ENCODE data around the gene ANKRD33B. TPM values are rescaled to one million over a fixed set of nuclear protein-coding genes. Genes with fewer than 3 reads are reported as not detected.

ANKRD33B gene
- total RNA-seq, 8 experiments from 2014 or later: 2.8 to 41.9 (median 5.4) TPM

DNA sequence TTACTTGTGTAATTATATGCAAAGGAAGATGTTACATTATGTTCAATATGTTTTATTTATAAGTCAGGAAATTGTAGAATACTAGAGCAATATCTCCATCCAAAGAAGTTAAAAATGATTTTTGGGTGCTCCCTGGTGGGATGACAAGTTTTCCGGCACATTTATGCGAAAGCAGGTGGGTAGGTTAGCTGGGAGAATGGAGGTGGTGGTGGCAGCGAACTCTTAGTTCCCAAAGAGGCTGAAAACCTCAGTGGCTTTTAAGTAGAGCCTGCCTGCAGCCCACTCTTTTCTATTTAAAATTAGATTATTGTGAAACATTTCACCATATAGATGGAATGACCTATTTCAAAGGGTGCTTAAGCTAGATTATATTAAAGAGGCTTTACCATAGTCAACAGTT lies 51.8 kb downstream of the ANKRD33B start:
- Histone ChIP-seq H3K4me1 (replicated peaks in 1 of 2) (no peaks in the 10 kb centered on the region), H3K27ac (no peak overlapping the region), H3K4me3 (no peak overlapping the region)
- WGBS, 10 experiments: 60 to 100% (median 100%) methylated on average over 1 to 3 of the region's 3 CpGs; no CpG with 5 or more reads in 3 of the 10 experiments
- ATAC-seq (replicated peaks in 6 of 8): no peak
- in situ Hi-C loops (cut with MboI; ENCODE audit: low pct_unique_long_range_greater_than_20kb in 2 of 9, low sequenced_read_pairs in 9 of 9, unreplicated experiment in 9 of 9): no loop called here

DNA sequence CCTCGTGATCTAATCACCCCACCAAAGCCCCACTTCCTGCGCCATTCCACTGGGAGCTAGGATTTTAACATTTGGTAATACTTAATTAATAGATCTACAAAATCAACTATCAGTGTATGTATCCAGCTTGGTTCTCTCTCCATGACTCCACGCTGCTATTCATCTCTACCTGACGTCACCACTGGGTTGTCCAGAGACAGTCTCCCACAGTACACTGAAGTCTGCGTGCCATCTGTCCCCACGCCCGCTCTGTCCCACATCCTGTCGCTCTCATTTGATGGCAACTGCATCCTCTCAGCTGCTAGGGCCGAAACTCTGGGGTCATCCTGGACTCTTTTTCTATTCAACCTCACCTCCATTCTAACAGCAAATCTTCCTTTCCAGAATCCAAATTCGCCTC lies 53.2 kb downstream of the ANKRD33B start:
- in situ Hi-C loops (cut with MboI; ENCODE audit: low pct_unique_long_range_greater_than_20kb in 2 of 9, low sequenced_read_pairs in 9 of 9, unreplicated experiment in 9 of 9): no loop called here
- Histone ChIP-seq H3K27ac (no peak overlapping the region), H3K4me1 (replicated peaks in 1 of 2) (no peaks in the 10 kb centered on the region), H3K4me3 (no peak overlapping the region)
- no peak for ATAC-seq (replicated peaks in 6 of 8)
- WGBS, 10 experiments: 90 to 100% (median 96%) methylated on average over 1 to 7 of the region's 10 CpGs; no CpG with 5 or more reads in 2 of the 10 experiments

DNA sequence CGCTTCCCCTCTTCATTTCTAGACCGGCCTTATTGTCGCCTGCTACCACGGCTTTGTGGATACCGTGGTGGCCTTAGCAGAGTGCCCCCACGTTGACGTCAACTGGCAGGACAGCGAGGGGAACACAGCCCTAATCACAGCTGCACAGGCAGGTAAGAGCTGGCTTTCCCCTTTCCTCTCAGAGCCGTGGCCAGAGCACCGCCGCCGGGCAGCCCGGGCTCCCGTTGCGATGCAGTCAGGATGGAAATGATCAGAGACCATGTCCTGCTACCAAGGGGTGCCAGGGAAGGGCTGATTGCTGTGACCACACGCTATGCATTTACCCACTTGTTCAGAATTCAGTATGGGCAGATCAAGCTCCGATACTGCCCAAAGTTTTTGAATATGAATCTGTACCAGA lies 54.4 kb downstream of the ANKRD33B start:
- in situ Hi-C loops (cut with MboI; ENCODE audit: low pct_unique_long_range_greater_than_20kb in 2 of 9, low sequenced_read_pairs in 9 of 9, unreplicated experiment in 9 of 9): no loop called here
- whole genome bisulfite sequencing, 10 experiments: 88 to 100% (median 100%) methylated on average over 1 to 10 of the region's 17 CpGs; no CpG with 5 or more reads in 1 of the 10 experiments
- Histone ChIP-seq H3K4me1 (replicated peaks in 1 of 2) (no peaks in the 10 kb centered on the region), H3K4me3 (no peak overlapping the region), H3K27ac (no peak overlapping the region)
- ATAC-seq (replicated peaks in 6 of 8): no peak

DNA sequence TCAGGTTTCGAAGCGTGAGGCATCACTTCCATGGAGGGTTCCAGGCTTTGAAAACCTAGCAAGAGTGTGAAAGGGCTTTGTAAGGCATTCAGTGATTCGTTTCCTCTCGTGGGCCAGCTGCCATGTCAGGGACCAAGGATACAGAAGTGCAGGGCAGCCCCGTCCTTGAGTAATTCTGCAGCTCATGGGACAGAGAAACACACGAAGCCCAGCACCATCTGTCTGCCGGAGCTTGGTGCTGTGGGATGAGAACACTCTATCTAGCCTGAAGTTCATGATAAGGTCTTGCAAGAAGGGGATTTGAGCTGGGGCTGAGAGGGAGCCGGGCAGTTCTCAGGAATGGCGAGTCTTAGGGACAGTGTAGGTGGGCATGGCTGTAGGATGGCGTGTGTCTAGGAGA lies 55.8 kb downstream of the ANKRD33B start:
- in situ Hi-C loops (cut with MboI; ENCODE audit: low pct_unique_long_range_greater_than_20kb in 2 of 9, low sequenced_read_pairs in 9 of 9, unreplicated experiment in 9 of 9): loop anchor here in 3 of 9 experiments (10.0 kb wide), 2 partner anchors 155 to 165 kb away; no protein-coding TSS in a partner anchor
- no peak for ATAC-seq (replicated peaks in 6 of 8)
- Histone ChIP-seq H3K4me1 (replicated peaks in 1 of 2) (no peaks in the 10 kb centered on the region), H3K4me3 (no peak overlapping the region), H3K27ac (no peak overlapping the region)
- WGBS, 10 experiments: 70 to 100% (median 95%) methylated on average over 1 to 7 of the region's 10 CpGs; no CpG with 5 or more reads in 3 of the 10 experiments

DNA sequence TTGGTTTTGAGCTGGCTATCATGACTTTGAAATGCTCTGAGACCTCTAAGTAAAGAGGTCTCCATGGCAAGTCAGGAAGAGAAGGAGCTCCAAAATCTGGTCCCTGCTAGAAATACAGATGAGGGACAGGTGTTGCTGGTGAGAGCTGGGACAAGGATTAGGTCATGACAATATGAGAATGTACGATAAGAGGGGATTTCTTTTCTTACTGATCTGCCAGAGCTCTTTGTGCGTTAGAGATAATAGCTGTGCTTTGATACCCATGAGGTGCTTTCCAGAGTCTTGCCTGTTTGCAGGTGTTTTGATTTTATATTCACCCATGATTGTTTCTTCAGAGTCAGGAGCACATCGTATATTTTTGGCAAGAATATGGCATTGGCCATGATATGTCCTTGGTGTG lies 56.5 kb downstream of the ANKRD33B start:
- 67 to 100% (median 83%) methylated on average over 1 to 3 of the region's 3 CpGs; no CpG with 5 or more reads in 1 of the 10 experiments for WGBS, 10 experiments
- no peak overlapping the region for H3K4me3 ChIP-seq
- H3K27ac ChIP-seq: no peak overlapping the region
- no peak for ATAC-seq (replicated peaks in 6 of 8)
- in situ Hi-C loops (cut with MboI; ENCODE audit: low pct_unique_long_range_greater_than_20kb in 2 of 9, low sequenced_read_pairs in 9 of 9, unreplicated experiment in 9 of 9): loop anchor here in 3 of 9 experiments (10.0 kb wide), 2 partner anchors 156 to 166 kb away; no protein-coding TSS in a partner anchor
- H3K4me1 ChIP-seq (replicated peaks in 1 of 2): no peaks in the 10 kb centered on the region

DNA sequence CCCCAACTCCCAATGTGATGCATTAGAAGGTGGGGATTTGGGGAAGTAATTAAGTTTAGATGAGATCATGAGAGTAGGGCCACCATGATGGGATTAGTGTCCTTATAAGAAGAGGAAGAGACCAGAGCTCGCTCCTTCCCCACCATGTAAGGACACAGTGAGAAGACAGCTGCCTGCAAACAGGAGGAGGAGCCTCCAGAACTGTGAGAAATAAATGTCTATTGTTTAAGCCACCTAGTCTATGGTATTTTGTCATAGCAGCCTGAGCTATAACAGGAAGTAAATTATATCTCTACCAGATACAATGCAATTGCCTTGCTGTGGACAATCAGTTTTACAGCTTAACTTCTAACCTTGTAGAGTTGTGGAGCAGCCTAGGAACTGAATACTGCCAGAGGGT lies 58.0 kb downstream of the ANKRD33B start:
- Histone ChIP-seq H3K4me3 (no peak overlapping the region), H3K27ac (no peak overlapping the region), H3K4me1 (replicated peaks in 1 of 2) (peaks cover 3 to 6% of the 10 kb centered on the region in 2 donors)
- in situ Hi-C loops (cut with MboI; ENCODE audit: low pct_unique_long_range_greater_than_20kb in 2 of 9, low sequenced_read_pairs in 9 of 9, unreplicated experiment in 9 of 9): loop anchor here in 3 of 9 experiments (10.0 kb wide), 2 partner anchors 157 to 167 kb away; no protein-coding TSS in a partner anchor
- WGBS, 10 experiments: 83 to 100% (median 100%) methylated on average over 1 of the region's 1 CpG; no CpG with 5 or more reads in 6 of the 10 experiments
- no peak for ATAC-seq (replicated peaks in 6 of 8)

DNA sequence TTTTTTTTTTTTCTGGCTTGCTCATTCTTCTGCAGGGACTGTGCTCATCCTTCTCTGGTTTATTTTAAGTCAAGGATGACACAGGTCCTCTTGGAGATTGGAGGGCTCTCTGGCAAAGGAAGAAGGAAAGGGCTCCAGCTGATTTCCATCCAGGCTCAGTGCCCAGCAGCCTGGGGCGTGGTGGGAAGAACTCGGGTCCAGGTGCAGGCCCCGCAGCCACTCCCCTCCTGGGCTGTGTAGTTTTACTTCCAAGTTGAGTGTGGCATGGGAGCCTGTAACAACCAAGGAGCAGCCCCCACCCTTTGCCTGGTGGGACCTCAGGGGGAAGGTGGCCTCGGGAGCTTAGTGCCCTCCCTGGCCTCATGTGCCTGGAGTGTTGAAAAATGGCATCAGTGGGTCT lies 58.9 kb downstream of the ANKRD33B start:
- ATAC-seq (replicated peaks in 6 of 8): no peak
- 27 to 100% (median 77%) methylated on average over 3 to 4 of the region's 4 CpGs; no CpG with 5 or more reads in 6 of the 10 experiments for WGBS, 10 experiments
- no peak overlapping the region for H3K27ac ChIP-seq
- in situ Hi-C loops (cut with MboI; ENCODE audit: low pct_unique_long_range_greater_than_20kb in 2 of 9, low sequenced_read_pairs in 9 of 9, unreplicated experiment in 9 of 9): loop anchor here in 3 of 9 experiments (10.0 kb wide), 2 partner anchors 158 to 168 kb away; no protein-coding TSS in a partner anchor
- H3K4me1 ChIP-seq (replicated peaks in 1 of 2): peaks cover 9% of the 10 kb centered on the region in 2 donors
- H3K4me3 ChIP-seq: no peak overlapping the region

DNA sequence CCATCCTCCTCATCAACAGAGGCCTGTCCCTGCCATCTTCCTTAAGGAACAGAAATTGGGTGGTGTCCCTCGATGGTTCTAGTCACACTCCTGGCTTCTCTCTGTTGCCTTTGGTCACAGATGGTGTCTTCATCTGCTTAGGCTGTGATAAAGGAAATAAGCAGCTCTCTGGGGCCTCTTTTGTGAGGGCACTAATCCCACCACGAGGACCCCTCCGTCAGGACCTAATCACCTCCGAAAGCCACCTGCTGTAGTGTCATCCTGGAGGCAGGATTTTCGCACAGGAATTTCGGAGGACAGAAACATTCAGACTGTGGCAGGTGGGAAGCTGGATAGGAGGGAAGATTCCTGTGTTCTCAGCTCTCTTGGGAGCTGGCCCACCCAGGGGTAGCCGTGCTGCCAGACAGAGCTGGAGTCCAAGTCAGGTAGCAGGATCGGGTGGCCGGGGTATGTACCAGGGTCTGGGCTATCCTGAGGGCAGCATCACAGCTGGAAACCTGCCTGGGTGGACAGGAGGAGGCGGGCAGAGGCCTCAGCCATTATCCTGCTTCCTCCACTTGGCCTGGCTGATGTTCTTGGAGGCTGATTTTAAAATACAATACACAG lies 59.5 kb downstream of the ANKRD33B start:
- in situ Hi-C loops (cut with MboI; ENCODE audit: low pct_unique_long_range_greater_than_20kb in 2 of 9, low sequenced_read_pairs in 9 of 9, unreplicated experiment in 9 of 9): loop anchor here in 3 of 9 experiments (10.0 kb wide), 2 partner anchors 159 to 169 kb away; no protein-coding TSS in a partner anchor
- no peak for ATAC-seq (replicated peaks in 6 of 8)
- Histone ChIP-seq H3K27ac (no peak overlapping the region), H3K4me3 (no peak overlapping the region), H3K4me1 (replicated peaks in 1 of 2) (peaks cover 9 to 11% of the 10 kb centered on the region in 2 donors)
- WGBS, 10 experiments: 76 to 96% (median 90%) methylated on average over 2 to 7 of the region's 10 CpGs; no CpG with 5 or more reads in 4 of the 10 experiments

DNA sequence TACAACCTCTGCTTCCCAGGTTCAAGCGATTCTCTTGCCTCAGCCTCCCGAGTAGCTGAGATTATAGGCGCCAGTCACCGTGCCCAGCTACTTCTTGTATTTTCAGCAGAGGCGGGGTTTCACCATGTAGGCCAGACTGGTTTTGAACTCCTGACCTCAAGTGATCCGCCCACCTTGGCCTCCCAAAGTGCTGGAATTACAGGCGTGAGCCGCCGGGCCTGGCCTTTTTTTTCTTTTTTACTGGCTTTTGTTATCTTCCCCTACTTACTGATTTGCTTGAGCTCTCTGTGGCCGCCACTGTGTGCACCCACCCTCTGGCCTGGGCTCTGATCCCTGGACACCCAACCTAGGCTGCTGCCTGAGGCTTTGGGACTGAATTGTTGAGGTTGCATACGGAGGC lies 60.3 kb downstream of the ANKRD33B start:
- ATAC-seq (replicated peaks in 6 of 8): no peak
- H3K4me1 ChIP-seq (replicated peaks in 1 of 2): peaks cover 9 to 11% of the 10 kb centered on the region in 2 donors
- no peak overlapping the region for H3K4me3 ChIP-seq
- 74 to 100% (median 90%) methylated on average over 2 to 10 of the region's 11 CpGs for WGBS, 10 experiments
- H3K27ac ChIP-seq: no peak overlapping the region
- in situ Hi-C loops (cut with MboI; ENCODE audit: low pct_unique_long_range_greater_than_20kb in 2 of 9, low sequenced_read_pairs in 9 of 9, unreplicated experiment in 9 of 9): loop anchor here in 3 of 9 experiments (10.0 kb wide), 2 partner anchors 159 to 169 kb away; no protein-coding TSS in a partner anchor

DNA sequence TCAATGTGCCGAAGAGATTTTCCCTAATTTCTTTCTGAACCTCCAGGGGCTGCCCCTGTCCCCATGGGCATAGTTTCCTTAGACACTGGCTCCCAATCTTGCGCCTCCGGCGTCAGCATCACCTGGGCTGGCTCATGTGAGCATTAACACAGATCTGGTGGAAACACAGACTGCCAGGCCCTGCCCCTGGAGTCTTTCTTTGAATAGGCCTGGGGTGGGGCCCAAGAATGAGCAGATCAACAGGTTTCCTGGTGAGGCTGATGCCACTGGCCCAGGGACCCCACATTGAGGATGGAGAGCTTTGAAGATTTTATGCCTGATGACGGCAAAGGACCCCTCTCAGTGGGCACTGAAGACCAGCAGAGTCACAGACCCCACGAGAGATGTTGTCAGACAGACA lies 60.8 kb downstream of the ANKRD33B start:
- Histone ChIP-seq H3K4me3 (no peak overlapping the region), H3K4me1 (replicated peaks in 1 of 2) (peaks cover 9 to 11% of the 10 kb centered on the region in 2 donors), H3K27ac (no peak overlapping the region)
- ATAC-seq (replicated peaks in 6 of 8): no peak
- WGBS, 10 experiments: 60 to 100% (median 100%) methylated on average over 1 to 5 of the region's 6 CpGs; no CpG with 5 or more reads in 3 of the 10 experiments
- in situ Hi-C loops (cut with MboI; ENCODE audit: low pct_unique_long_range_greater_than_20kb in 2 of 9, low sequenced_read_pairs in 9 of 9, unreplicated experiment in 9 of 9): loop anchor here in 7 of 9 experiments (10.0 to 25.0 kb wide), 4 partner anchors 160 to 337 kb away; no protein-coding TSS in a partner anchor

DNA sequence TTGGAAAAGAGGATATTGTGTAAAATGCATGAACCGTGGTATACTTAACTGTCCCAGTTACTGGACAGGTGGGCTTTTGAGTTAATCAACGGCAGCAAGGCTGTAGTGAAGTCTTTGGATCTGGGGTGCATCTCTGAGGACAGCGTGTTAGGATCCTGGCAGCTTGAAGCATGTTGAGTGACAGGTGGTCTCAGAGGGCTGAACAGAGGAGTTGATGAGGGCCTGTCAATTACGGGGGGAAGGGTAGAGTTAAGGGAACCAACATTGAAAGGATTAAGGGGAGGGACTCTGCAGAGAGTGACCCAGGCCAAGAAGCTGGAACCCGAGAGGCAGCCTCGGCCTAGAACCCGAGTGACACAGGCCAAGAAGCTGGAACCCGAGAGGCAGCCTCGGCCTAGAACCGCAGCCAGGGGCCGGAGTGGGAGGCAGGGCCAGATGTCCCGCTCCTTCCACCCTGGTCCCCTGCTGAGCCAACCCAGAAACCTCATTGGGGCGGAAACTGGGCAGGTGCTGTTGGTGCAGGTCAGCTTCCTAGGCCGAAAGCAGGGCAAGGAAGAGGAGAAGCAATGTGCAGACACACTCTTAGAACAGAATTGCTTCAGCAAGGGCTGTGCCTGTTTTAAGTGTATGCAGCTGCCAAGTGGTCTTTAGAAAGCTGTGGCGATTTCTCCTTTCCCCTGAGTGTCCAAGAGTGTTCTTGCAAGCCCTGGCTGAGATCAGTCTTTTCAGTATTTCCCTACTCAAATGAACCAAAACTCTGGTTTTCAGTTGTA lies 62.0 kb downstream of the ANKRD33B start:
- in situ Hi-C loops (cut with MboI; ENCODE audit: low pct_unique_long_range_greater_than_20kb in 2 of 9, low sequenced_read_pairs in 9 of 9, unreplicated experiment in 9 of 9): loop anchor here in 7 of 9 experiments (10.0 to 25.0 kb wide), 4 partner anchors 161 to 339 kb away; no protein-coding TSS in a partner anchor
- Histone ChIP-seq H3K4me1 (replicated peaks in 1 of 2) (peaks cover 9 to 11% of the 10 kb centered on the region in 2 donors), H3K27ac (no peak overlapping the region), H3K4me3 (no peak overlapping the region)
- no peak for ATAC-seq (replicated peaks in 6 of 8)
- 50 to 100% (median 98%) methylated on average over 1 to 9 of the region's 15 CpGs; no CpG with 5 or more reads in 2 of the 10 experiments for WGBS, 10 experiments

DNA sequence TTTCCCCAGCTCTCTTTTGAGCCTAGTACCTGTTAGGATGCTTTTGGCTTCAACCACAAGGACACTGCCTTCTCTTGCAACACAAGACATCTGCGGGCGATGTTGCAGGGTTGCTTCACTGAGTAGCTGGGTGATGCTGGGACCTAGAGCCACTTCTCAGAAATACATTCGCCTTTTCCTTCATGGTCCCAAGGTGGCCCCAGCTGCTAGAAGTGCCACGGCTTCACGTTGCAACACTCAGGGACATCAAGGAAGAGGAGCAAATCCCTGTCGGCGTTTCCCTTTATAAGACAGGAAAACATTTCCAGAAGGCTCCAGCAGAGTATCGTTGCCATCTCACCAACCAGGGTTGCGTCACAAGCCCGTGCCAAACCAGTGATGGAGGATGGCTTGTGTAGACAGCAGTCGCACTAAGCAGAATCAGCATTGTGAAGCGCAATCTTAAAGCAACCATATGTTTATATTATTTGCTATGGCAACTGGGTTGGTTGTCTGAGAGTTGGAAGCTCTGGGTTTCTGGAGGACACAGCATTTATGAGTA lies 62.7 kb downstream of the ANKRD33B start:
- no peak overlapping the region for H3K27ac ChIP-seq
- 83 to 100% (median 96%) methylated on average over 1 to 6 of the region's 12 CpGs; no CpG with 5 or more reads in 5 of the 10 experiments for WGBS, 10 experiments
- ATAC-seq (replicated peaks in 6 of 8): no peak
- no peak overlapping the region for H3K4me3 ChIP-seq
- peaks cover 9 to 17% of the 10 kb centered on the region in 2 donors for H3K4me1 ChIP-seq (replicated peaks in 1 of 2)
- in situ Hi-C loops (cut with MboI; ENCODE audit: low pct_unique_long_range_greater_than_20kb in 2 of 9, low sequenced_read_pairs in 9 of 9, unreplicated experiment in 9 of 9): loop anchor here in 7 of 9 experiments (10.0 to 25.0 kb wide), 4 partner anchors 162 to 339 kb away; no protein-coding TSS in a partner anchor
